WTC11 (cell line): ENCODE data around the gene PRKAR1B. TPM values are rescaled to one million over a fixed set of nuclear protein-coding genes. Genes with fewer than 3 reads are reported as not detected.

ENCODE experiments used
- ATAC-seq: fragments of 200-7000 bp; cut with Tn5 transposase; 2 replicates; pipeline ENCODE4 v1.10.0; 2021; ENCODE audit warnings: mild to moderate bottlenecking, moderate library complexity
- CTCF ChIA-PET: fragments of 300-600 bp; sonication (Branson Sonifier 250); formaldehyde crosslinking; loops from one replicate; lab custom pipeline; 2021; ENCODE audit warnings: antibody characterized with exemption; lab: Charles Lee
- POLR2A ChIA-PET: fragments of 350-600 bp; sonication (Branson Sonifier 250); formaldehyde crosslinking; loops from one replicate; lab custom pipeline; 2021; ENCODE audit warnings: antibody characterized with exemption; lab: Charles Lee
- DNase-seq: peaks from one replicate; pipeline ENCODE4 v3.0.0; 2021; ENCODE audit warnings: low spot score
- H3K27ac Mint-ChIP-seq: 2 replicates; pipeline ENCODE4 v1.8.0; 2021; ENCODE audit warnings: mixed read lengths
- H3K27me3 Mint-ChIP-seq: 2 replicates; pipeline ENCODE4 v1.8.0; 2021; ENCODE audit warnings: low read depth, mild to moderate bottlenecking, moderate library complexity, mixed read lengths
- H3K36me3 Mint-ChIP-seq: 2 replicates; pipeline ENCODE4 v1.8.0; 2021; ENCODE audit warnings: mixed read lengths
- H3K4me1 Mint-ChIP-seq: 2 replicates; pipeline ENCODE4 v1.8.0; 2022; ENCODE audit warnings: mixed read lengths
- H3K4me3 Mint-ChIP-seq: 2 replicates; pipeline ENCODE4 v1.8.0; 2021; ENCODE audit warnings: mild to moderate bottlenecking, moderate library complexity, mixed read lengths
- H3K9me3 Mint-ChIP-seq: 2 replicates; pipeline ENCODE4 v1.8.0; 2021; ENCODE audit warnings: mixed read lengths
- ATF1 ChIP-seq: sonication (generic); formaldehyde crosslinking; IDR thresholded peaks from 2 replicates; pipeline ENCODE4 v1.8.1; 2023; ENCODE audit warnings: mild to moderate bottlenecking, moderate library complexity, missing genetic modification reagents
- ATF2 ChIP-seq: sonication (generic); formaldehyde crosslinking; IDR thresholded peaks from 2 replicates; pipeline ENCODE4 v1.8.1; 2022; ENCODE audit warnings: low read depth, missing genetic modification reagents, borderline replicate concordance
- CREB1 ChIP-seq: sonication (generic); formaldehyde crosslinking; IDR thresholded peaks from 2 replicates; pipeline ENCODE4 v1.8.0; 2023; ENCODE audit warnings: mild to moderate bottlenecking, missing genetic modification reagents
- CTCF ChIP-seq: fragments of 200-600 bp; IDR thresholded peaks from 2 replicates; pipeline ENCODE4 v1.8.0; 2022; ENCODE audit warnings: antibody characterized with exemption
- E2F4 ChIP-seq: sonication (generic); formaldehyde crosslinking; IDR thresholded peaks from 2 replicates; pipeline ENCODE4 v1.8.1; 2022; ENCODE audit warnings: low read depth, mild to moderate bottlenecking, moderate library complexity, missing genetic modification reagents, borderline replicate concordance
- ESRRA ChIP-seq: sonication (generic); formaldehyde crosslinking; IDR thresholded peaks from 2 replicates; pipeline ENCODE4 v1.8.1; 2022; ENCODE audit warnings: mild to moderate bottlenecking, missing genetic modification reagents, borderline replicate concordance
- GTF2I ChIP-seq: fragments of 250-450 bp; sonication (Bioruptor Pico); conservative IDR thresholded peaks from 2 replicates; pipeline ENCODE4 v1.4.0; 2021; ENCODE audit warnings: mild to moderate bottlenecking
- HMGA2 ChIP-seq: fragments of 250-450 bp; sonication (Bioruptor Pico); IDR thresholded peaks from 2 replicates; pipeline ENCODE4 v1.4.0; 2021; ENCODE audit warnings: mild to moderate bottlenecking, moderate library complexity
- JAZF1 ChIP-seq: fragments of 250-450 bp; sonication (Bioruptor Pico); IDR thresholded peaks from 2 replicates; pipeline ENCODE4 v1.9.0; 2021; ENCODE audit warnings: moderate library complexity, mild to moderate bottlenecking, inconsistent platforms
- MAX ChIP-seq: sonication (generic); formaldehyde crosslinking; IDR thresholded peaks from 2 replicates; pipeline ENCODE4 v1.8.0; 2022; ENCODE audit warnings: mild to moderate bottlenecking, missing genetic modification reagents
- MXD4 ChIP-seq: fragments of 250-450 bp; sonication (Bioruptor Pico); IDR thresholded peaks from 2 replicates; pipeline ENCODE4 v1.8.0; 2021; ENCODE audit warnings: mild to moderate bottlenecking, moderate library complexity, borderline replicate concordance
- NR1H2 ChIP-seq: sonication (generic); formaldehyde crosslinking; IDR thresholded peaks from 2 replicates; pipeline ENCODE4 v1.9.0; 2021; ENCODE audit warnings: mild to moderate bottlenecking, moderate library complexity, missing genetic modification reagents
- OVOL2 ChIP-seq: fragments of 250-450 bp; sonication (Bioruptor Pico); IDR thresholded peaks from 2 replicates; pipeline ENCODE4 v1.9.0; 2021; ENCODE audit warnings: mild to moderate bottlenecking, borderline replicate concordance
- PRRX2 ChIP-seq: fragments of 250-450 bp; sonication (Bioruptor Pico); IDR thresholded peaks from 2 replicates; pipeline ENCODE4 v1.8.0; 2021; ENCODE audit warnings: mild to moderate bottlenecking
- RELA ChIP-seq: sonication (generic); formaldehyde crosslinking; IDR thresholded peaks from 2 replicates; pipeline ENCODE4 v1.8.1; 2022; ENCODE audit warnings: missing genetic modification reagents, mild to moderate bottlenecking, borderline replicate concordance
- RORB ChIP-seq: fragments of 250-450 bp; sonication (Bioruptor Pico); IDR thresholded peaks from 2 replicates; pipeline ENCODE4 v1.9.0; 2021; ENCODE audit warnings: mild to moderate bottlenecking
- SMAD3 ChIP-seq: sonication (generic); formaldehyde crosslinking; IDR thresholded peaks from 2 replicates; pipeline ENCODE4 v1.8.0; 2022; ENCODE audit warnings: missing genetic modification reagents, mild to moderate bottlenecking, borderline replicate concordance
- TCF7 ChIP-seq: sonication (generic); formaldehyde crosslinking; IDR thresholded peaks from 2 replicates; pipeline ENCODE4 v1.8.0; 2022; ENCODE audit warnings: mild to moderate bottlenecking, low read depth, missing genetic modification reagents, moderate library complexity
- TEAD4 ChIP-seq: sonication (generic); formaldehyde crosslinking; IDR thresholded peaks from 2 replicates; pipeline ENCODE4 v1.8.0; 2022; ENCODE audit warnings: mild to moderate bottlenecking, missing genetic modification reagents
- ZMAT4 ChIP-seq: fragments of 250-450 bp; sonication (Bioruptor Pico); IDR thresholded peaks from 2 replicates; pipeline ENCODE4 v1.9.0; 2021; ENCODE audit warnings: mild to moderate bottlenecking
- ZNF232 ChIP-seq: sonication (generic); formaldehyde crosslinking; IDR thresholded peaks from 2 replicates; pipeline ENCODE4 v1.8.0; 2022; ENCODE audit warnings: mild to moderate bottlenecking, missing genetic modification reagents
- ZNF263 ChIP-seq: sonication (generic); formaldehyde crosslinking; IDR thresholded peaks from 2 replicates; pipeline ENCODE4 v1.8.1; 2022; ENCODE audit warnings: low read depth, mild to moderate bottlenecking, moderate library complexity, missing genetic modification reagents
- ZNF423 ChIP-seq: fragments of 250-450 bp; sonication (Bioruptor Pico); IDR thresholded peaks from 2 replicates; pipeline ENCODE4 v2.1.2; 2022; ENCODE audit warnings: mild to moderate bottlenecking, moderate library complexity
- ZNF532 ChIP-seq: fragments of 250-450 bp; sonication (Bioruptor Pico); IDR thresholded peaks from 2 replicates; pipeline ENCODE4 v1.9.0; 2021; ENCODE audit warnings: mild to moderate bottlenecking, borderline replicate concordance
- total RNA-seq: library from RNA; stranded (reverse); gene quantifications from 3 replicates; pipeline ENCODE4 v1.2.3, GENCODE V29; 2021

PRKAR1B gene
- total RNA-seq, 1 experiment from 2014 or later: 43.6 TPM

GRCh38 chr7:539731-540411 lies 187.2 kb downstream of the PRKAR1B start (continued):
- no peak for TF ChIP-seq ATF2 (CRISPR knock-in tag)
- TF ChIP-seq MAX (CRISPR knock-in tag): no peak
- no peak for TF ChIP-seq ZNF532 (CRISPR knock-in tag)
- no peak for TF ChIP-seq NR1H2 (CRISPR knock-in tag)
- TF ChIP-seq HMGA2 (CRISPR knock-in tag): no peak
- no peak for TF ChIP-seq OVOL2
- TF ChIP-seq TEAD4 (CRISPR knock-in tag): no peak
- TF ChIP-seq ZMAT4 (CRISPR knock-in tag): no peak
- TF ChIP-seq ZNF423: no peak
- TF ChIP-seq ZNF263 (CRISPR knock-in tag): no peak
- TF ChIP-seq PRRX2 (CRISPR knock-in tag): no peak
- no peak for TF ChIP-seq MXD4 (CRISPR knock-in tag)

- H3K27ac Mint-ChIP-seq: no peak overlapping the region
- ChIA-PET CTCF (interaction anchor here (0.8 kb wide), 1 partner anchor 23 kb away, joined by 3 read pairs; no protein-coding TSS in a partner anchor), POLR2A (no interaction called here)
- peak; percentile 19 for ATAC-seq
- H3K9me3 Mint-ChIP-seq: no peaks in the 10 kb centered on the region
- no peak for DNase-seq
- H3K4me3 Mint-ChIP-seq: no peak overlapping the region
- no peak for TF ChIP-seq RORB
- TF ChIP-seq ZNF232: no peak
- TF ChIP-seq TCF7 (CRISPR knock-in tag): no peak
- TF ChIP-seq RELA: no peak
- no peak for TF ChIP-seq GTF2I
- no peak for TF ChIP-seq CREB1 (CRISPR knock-in tag)
- TF ChIP-seq HMGA2 (CRISPR knock-in tag): no peak
- TF ChIP-seq CTCF: no peak
- TF ChIP-seq ZMAT4 (CRISPR knock-in tag): no peak
- no peak for TF ChIP-seq SMAD3
- TF ChIP-seq E2F4 (CRISPR knock-in tag): no peak
- no peak for TF ChIP-seq ESRRA
- no peak for TF ChIP-seq ATF1
- TF ChIP-seq JAZF1: no peak
- no peaks in the 10 kb centered on the region for H3K36me3 Mint-ChIP-seq
- peaks cover 7% of the 10 kb centered on the region for H3K4me1 Mint-ChIP-seq
- H3K27me3 Mint-ChIP-seq: no peaks in the 10 kb centered on the region; the same call in 1 of the 2 replicates
These were observed 188.1 kb downstream of the PRKAR1B start for GRCh38 chr7:538764-539685.
